HEK293 (cell line): ENCODE results near the gene UROC1.

Source experiments
- CTCF ChIA-PET: fragments of 350-600 bp; formaldehyde crosslinking; extraction: SDS; loops from one replicate; lab custom pipeline; 2021; ENCODE audit warnings: antibody characterized with exemption; lab: Yijun Ruan, JAX
- POLR2A ChIA-PET: fragments of 300-600 bp; formaldehyde crosslinking; extraction: SDS; loops from one replicate; lab custom pipeline; 2020; ENCODE audit warnings: antibody characterized with exemption, inconsistent platforms; lab: Yijun Ruan, JAX
- H3K27ac ChIP-seq: fragments of 200-500 bp; sonication (Bioruptor generic); 2 replicates; pipeline ENCODE4 v1.5.1; 2014; ENCODE audit warnings: low read depth, low read length, control low read depth, inconsistent platforms; ENCODE audit errors: extremely low read depth
- H3K36me3 ChIP-seq, 2 experiments: fragments of 200-500 bp in 1 of 2; sonication (Bioruptor generic) in 1 of 2; 1 replicate in 1 of 2; 2 replicates in 1 of 2; pipeline ENCODE4 v1.5.1; 2014 to 2017; ENCODE audit warnings: inconsistent platforms in 2 of 2, low read length in 2 of 2; ENCODE audit not compliant: control insufficient read depth in 2 of 2, insufficient read depth in 1 of 2
- H3K4me1 ChIP-seq: fragments of 200-500 bp; sonication (Bioruptor generic); 2 replicates; pipeline ENCODE4 v1.5.1; 2014; ENCODE audit warnings: mild to moderate bottlenecking, low read length, inconsistent platforms; ENCODE audit not compliant: control insufficient read depth, insufficient read depth
- H3K4me3 ChIP-seq: 2 replicates; pipeline ENCODE4 v1.5.1; 2011; ENCODE audit warnings: low read depth, mild to moderate bottlenecking, control low read depth, low read length, moderate library complexity
- H3K9me3 ChIP-seq: fragments of 200-500 bp; sonication (Bioruptor generic); 2 replicates; pipeline ENCODE4 v1.5.1; 2014; ENCODE audit warnings: low read depth, low read length, inconsistent platforms; ENCODE audit not compliant: control insufficient read depth, insufficient read depth
- EGR2 ChIP-seq: fragments of 450-650 bp; formaldehyde crosslinking; IDR thresholded peaks from 2 replicates; pipeline ENCODE4 v1.5.1; 2016; ENCODE audit warnings: low read depth, missing biosample characterization, missing genetic modification characterization
- GLI4 ChIP-seq: fragments of 450-650 bp; formaldehyde crosslinking; IDR thresholded peaks from 2 replicates; pipeline ENCODE4 v1.5.1; 2016; ENCODE audit warnings: missing biosample characterization, missing genetic modification characterization
- HOXC10 ChIP-seq: sonication (generic); formaldehyde crosslinking; IDR thresholded peaks from 2 replicates; pipeline ENCODE4 v1.8.1; 2023; ENCODE audit warnings: mild to moderate bottlenecking, missing genetic modification reagents
- HOXD13 ChIP-seq: sonication (generic); formaldehyde crosslinking; IDR thresholded peaks from 2 replicates; pipeline ENCODE4 v1.8.0; 2022; ENCODE audit warnings: missing genetic modification reagents, borderline replicate concordance
- KLF10 ChIP-seq: fragments of 450-650 bp; IDR thresholded peaks from 2 replicates; pipeline ENCODE4 v1.5.1; 2018; ENCODE audit warnings: missing biosample characterization, mild to moderate bottlenecking, missing genetic modification characterization
- KLF16 ChIP-seq: fragments of 450-650 bp; formaldehyde crosslinking; IDR thresholded peaks from 2 replicates; pipeline ENCODE4 v1.5.1; 2017; ENCODE audit warnings: missing biosample characterization, missing genetic modification characterization
- RBAK ChIP-seq: fragments of 450-650 bp; formaldehyde crosslinking; IDR thresholded peaks from 2 replicates; pipeline ENCODE4 v1.5.1; 2016; ENCODE audit warnings: missing biosample characterization, missing genetic modification characterization
- YY1 ChIP-seq: fragments of 450-650 bp; formaldehyde crosslinking; IDR thresholded peaks from 2 replicates; pipeline ENCODE4 v1.5.1; 2018; ENCODE audit warnings: missing biosample characterization, missing genetic modification characterization
- ZBTB11 ChIP-seq: fragments of 450-650 bp; formaldehyde crosslinking; conservative IDR thresholded peaks from 2 replicates; pipeline ENCODE4 v1.5.1; 2016; ENCODE audit warnings: low read depth, missing biosample characterization, missing genetic modification characterization
- ZFP3 ChIP-seq: fragments of 450-650 bp; formaldehyde crosslinking; IDR thresholded peaks from 2 replicates; pipeline ENCODE4 v1.5.1; 2016; ENCODE audit warnings: low read depth, missing biosample characterization, missing genetic modification characterization
- ZFP41 ChIP-seq: fragments of 450-650 bp; formaldehyde crosslinking; IDR thresholded peaks from 2 replicates; pipeline ENCODE4 v1.5.1; 2016; ENCODE audit warnings: missing biosample characterization, missing genetic modification characterization, borderline replicate concordance
- ZNF121 ChIP-seq: fragments of 450-650 bp; formaldehyde crosslinking; IDR thresholded peaks from 2 replicates; pipeline ENCODE4 v1.5.1; 2016; ENCODE audit warnings: missing biosample characterization, missing genetic modification characterization
- ZNF16 ChIP-seq: fragments of 450-650 bp; formaldehyde crosslinking; IDR thresholded peaks from 2 replicates; pipeline ENCODE4 v1.5.1; 2016; ENCODE audit warnings: low read depth, missing biosample characterization, missing genetic modification characterization
- ZNF169 ChIP-seq: fragments of 450-650 bp; formaldehyde crosslinking; IDR thresholded peaks from 2 replicates; pipeline ENCODE4 v1.5.1; 2016; ENCODE audit warnings: missing biosample characterization, missing genetic modification characterization
- ZNF19 ChIP-seq: fragments of 450-650 bp; formaldehyde crosslinking; IDR thresholded peaks from 2 replicates; pipeline ENCODE4; 2016; ENCODE audit warnings: missing biosample characterization, missing genetic modification characterization, low read depth
- ZNF2 ChIP-seq: fragments of 450-650 bp; formaldehyde crosslinking; IDR thresholded peaks from 2 replicates; pipeline ENCODE4 v1.5.1; 2016; ENCODE audit warnings: missing biosample characterization, missing genetic modification characterization
- ZNF221 ChIP-seq: fragments of 450-650 bp; formaldehyde crosslinking; IDR thresholded peaks from 2 replicates; pipeline ENCODE4 v1.5.1; 2017; ENCODE audit warnings: missing biosample characterization, missing genetic modification characterization, borderline replicate concordance
- ZNF37A ChIP-seq: fragments of 450-650 bp; IDR thresholded peaks from 2 replicates; pipeline ENCODE4 v1.5.1; 2018; ENCODE audit warnings: missing biosample characterization, missing genetic modification characterization
- ZNF521 ChIP-seq: fragments of 450-650 bp; formaldehyde crosslinking; IDR thresholded peaks from 2 replicates; pipeline ENCODE4 v1.5.1; 2017; ENCODE audit warnings: missing biosample characterization, mild to moderate bottlenecking, missing genetic modification characterization
- ZNF571 ChIP-seq: fragments of 450-650 bp; formaldehyde crosslinking; IDR thresholded peaks from 2 replicates; pipeline ENCODE4 v1.5.0; 2017; ENCODE audit warnings: missing biosample characterization, missing genetic modification characterization
- ZNF585B ChIP-seq: fragments of 450-650 bp; formaldehyde crosslinking; IDR thresholded peaks from 2 replicates; pipeline ENCODE4 v1.5.1; 2016; ENCODE audit warnings: missing biosample characterization, missing genetic modification characterization
- ZNF654 ChIP-seq: fragments of 450-650 bp; formaldehyde crosslinking; IDR thresholded peaks from 2 replicates; pipeline ENCODE4 v1.5.1; 2016; ENCODE audit warnings: low read depth, missing biosample characterization, missing genetic modification characterization
- ZNF843 ChIP-seq: fragments of 450-650 bp; formaldehyde crosslinking; IDR thresholded peaks from 2 replicates; pipeline ENCODE4 v1.5.1; 2016; ENCODE audit warnings: missing biosample characterization, missing genetic modification characterization
- TF ChIP-seq, protein P1 (sequence below): fragments of 450-650 bp; formaldehyde crosslinking; IDR thresholded peaks from 2 replicates; pipeline ENCODE4 v1.5.1; 2016; ENCODE audit warnings: missing biosample characterization, missing genetic modification characterization

The UROC1 gene

DNA sequence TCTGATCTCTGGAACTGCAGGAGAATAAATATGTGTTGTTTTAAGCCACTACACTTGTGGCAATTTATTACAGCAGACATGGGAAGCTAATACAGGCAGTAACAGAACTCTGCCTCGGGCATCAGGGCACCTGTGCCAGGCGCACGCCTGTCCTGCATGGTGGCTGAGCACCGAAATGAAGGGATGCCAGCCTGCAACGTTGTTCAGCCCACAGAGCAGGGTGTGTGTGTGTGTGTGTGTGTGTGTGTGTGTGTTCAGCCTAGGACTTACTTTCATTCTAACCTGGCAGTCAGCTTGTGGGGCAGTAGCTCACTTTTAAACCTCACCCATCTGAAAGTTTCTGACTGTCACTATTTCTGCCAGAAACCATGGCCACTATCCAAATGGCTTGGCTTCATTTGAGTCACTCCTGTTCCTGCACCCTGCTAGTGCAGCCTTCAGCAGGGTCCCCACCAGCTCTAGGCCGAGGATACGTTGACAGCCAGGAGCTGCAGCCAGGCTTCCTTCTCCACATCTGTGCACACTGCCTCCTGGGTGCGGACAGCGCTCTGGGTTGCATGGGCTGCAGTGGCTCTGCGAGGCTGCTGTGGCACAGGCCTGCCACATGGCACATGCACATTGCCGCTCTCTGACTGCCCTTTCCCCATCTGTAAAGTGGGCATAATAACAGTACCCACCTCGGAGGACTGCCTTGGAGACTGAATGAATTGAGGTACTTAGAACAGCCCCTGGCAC lies 4.5 kb downstream of the UROC1 start (continued):
- TF ChIP-seq ZNF169 (tag by site-specific recombination) (no peak), ZNF19 (tag by site-specific recombination) (no peak), ZNF521 (tag by site-specific recombination) (no peak), GLI4 (tag by site-specific recombination) (no peak)

DNA sequence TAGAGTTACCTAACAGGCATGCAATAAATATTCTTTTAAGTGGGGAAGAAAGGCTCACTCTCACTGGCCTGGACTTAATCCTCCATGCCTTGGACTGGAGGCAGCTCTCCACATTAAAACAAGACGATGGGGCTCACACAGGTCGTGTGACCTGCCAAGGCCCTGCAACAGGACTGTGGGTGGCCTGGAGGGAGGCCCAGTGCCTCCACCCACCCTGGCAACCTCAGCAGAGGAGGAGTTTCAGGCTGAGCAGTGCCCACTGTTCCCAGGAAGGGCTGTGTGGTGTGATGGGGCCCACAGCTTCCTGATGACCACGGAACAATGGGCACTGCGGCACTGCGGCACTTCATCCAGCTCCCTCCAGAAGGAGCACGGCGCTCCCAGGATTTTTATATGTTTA lies 5.5 kb downstream of the UROC1 start:
- Histone ChIP-seq H3K4me1 (no peaks in the 10 kb centered on the region), H3K9me3 (no peaks in the 10 kb centered on the region), H3K4me3 (no peak overlapping the region), H3K27ac (no peak overlapping the region), H3K36me3 (no peaks in the 10 kb centered on the region)
- CTCF ChIA-PET: interaction anchor here (0.7 kb wide), 1 partner anchor 14 kb away, joined by 3 read pairs; no protein-coding TSS in a partner anchor
- TF ChIP-seq EGR2 (tag by site-specific recombination) (0 out of 2 replicates have a peak, but pooled peaks have one; percentile 29), ZFP3 (tag by site-specific recombination) (no peak)
- POLR2A ChIA-PET: no interaction called here

GRCh38 chr3:126511291-126511690 lies 6.3 kb downstream of the UROC1 start:
- no peak for TF ChIP-seq ZNF585B
- no peak for TF ChIP-seq ZFP41 (tag by site-specific recombination)
- TF ChIP-seq ZNF16: no peak
- no peak for TF ChIP-seq KLF10 (tag by site-specific recombination)
- no peak for TF ChIP-seq ZNF37A
- TF ChIP-seq ZNF843: no peak
- no peak for TF ChIP-seq ZBTB11 (tag by site-specific recombination)
- TF ChIP-seq ZNF571 (tag by site-specific recombination): no peak
- no peak for TF ChIP-seq YY1
- TF ChIP-seq ZNF121: no peak
- TF ChIP-seq HOXC10 (CRISPR knock-in tag): no peak
- no peak for TF ChIP-seq ZNF654 (tag by site-specific recombination)
- no peak for TF ChIP-seq HOXD13 (CRISPR knock-in tag)
- no peak for TF ChIP-seq RBAK (tag by site-specific recombination)
- TF ChIP-seq ZNF2: no peak
- no peak for TF ChIP-seq KLF16 (tag by site-specific recombination)
- TF ChIP-seq, protein P1, sequence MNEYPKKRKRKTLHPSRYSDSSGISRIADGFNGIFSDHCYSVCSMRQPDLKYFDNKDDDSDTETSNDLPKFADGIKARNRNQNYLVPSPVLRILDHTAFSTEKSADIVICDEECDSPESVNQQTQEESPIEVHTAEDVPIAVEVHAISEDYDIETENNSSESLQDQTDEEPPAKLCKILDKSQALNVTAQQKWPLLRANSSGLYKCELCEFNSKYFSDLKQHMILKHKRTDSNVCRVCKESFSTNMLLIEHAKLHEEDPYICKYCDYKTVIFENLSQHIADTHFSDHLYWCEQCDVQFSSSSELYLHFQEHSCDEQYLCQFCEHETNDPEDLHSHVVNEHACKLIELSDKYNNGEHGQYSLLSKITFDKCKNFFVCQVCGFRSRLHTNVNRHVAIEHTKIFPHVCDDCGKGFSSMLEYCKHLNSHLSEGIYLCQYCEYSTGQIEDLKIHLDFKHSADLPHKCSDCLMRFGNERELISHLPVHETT: no peak
- TF ChIP-seq ZNF221 (tag by site-specific recombination): no peak
- TF ChIP-seq, all 188 proteins: peak for 0
- no peaks in the 10 kb centered on the region for H3K9me3 ChIP-seq
- no peaks in the 10 kb centered on the region for H3K36me3 ChIP-seq
- ChIA-PET POLR2A (no interaction called here), CTCF (interaction anchor here (0.7 kb wide), 1 partner anchor 14 kb away, joined by 3 read pairs; no protein-coding TSS in a partner anchor)
- H3K4me1 ChIP-seq: no peaks in the 10 kb centered on the region
- H3K4me3 ChIP-seq: no peak overlapping the region
- no peak overlapping the region for H3K27ac ChIP-seq
